GM19452 (cell line): ENCODE measurements around the gene SEZ6.
"Not testable (repeated sequence)": the region's sequence is repeated elsewhere in the genome, so short reads cannot be mapped to it uniquely, and the experiment has no call there.

Experiments
- ATAC-seq: cut with Tn5 transposase; IDR thresholded peaks from one replicate; pipeline ENCODE4 v1.9.1; 2021; ENCODE audit not compliant: unreplicated experiment

SEZ6 gene

DNA sequence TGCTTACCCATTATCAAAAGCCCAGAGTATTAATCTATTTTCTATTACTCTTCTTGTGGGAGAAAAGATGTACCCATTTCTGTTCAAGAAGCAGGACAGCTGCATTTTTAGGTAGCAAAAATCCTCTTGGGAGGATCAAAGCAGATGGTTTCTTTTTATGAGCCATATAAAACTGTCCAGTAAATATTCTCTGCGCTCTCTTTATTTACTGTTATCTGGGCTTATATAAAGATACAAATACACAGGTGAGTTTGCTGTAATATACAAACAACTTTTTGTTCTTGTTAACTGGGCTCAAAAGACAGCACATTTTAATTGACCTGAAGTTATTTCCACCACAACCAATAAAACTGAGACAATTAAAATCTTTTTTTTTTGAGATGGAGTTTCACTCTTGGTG is 64.6 kb downstream of the SEZ6 start:
- ATAC-seq = no peak

DNA sequence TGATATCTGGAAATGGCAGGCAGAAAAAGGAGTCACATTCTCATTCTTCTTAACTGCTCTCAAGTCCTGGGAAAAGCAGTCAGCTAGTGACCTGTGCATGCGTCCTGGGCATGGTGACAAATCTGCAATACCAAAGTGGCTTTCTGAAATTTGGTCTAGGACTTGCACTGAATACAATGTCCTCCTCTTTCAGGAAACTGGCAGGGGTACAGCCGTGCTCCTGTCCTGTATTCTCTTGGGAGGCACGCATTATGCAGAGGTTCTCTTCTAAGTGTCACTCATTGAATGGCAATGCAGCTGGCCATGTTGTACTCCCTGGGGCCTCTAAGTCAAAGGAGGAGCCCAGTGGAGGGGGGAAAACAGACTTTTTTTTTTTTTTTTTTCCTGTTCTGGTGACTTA is 65.2 kb downstream of the SEZ6 start:
- no peak for ATAC-seq

DNA sequence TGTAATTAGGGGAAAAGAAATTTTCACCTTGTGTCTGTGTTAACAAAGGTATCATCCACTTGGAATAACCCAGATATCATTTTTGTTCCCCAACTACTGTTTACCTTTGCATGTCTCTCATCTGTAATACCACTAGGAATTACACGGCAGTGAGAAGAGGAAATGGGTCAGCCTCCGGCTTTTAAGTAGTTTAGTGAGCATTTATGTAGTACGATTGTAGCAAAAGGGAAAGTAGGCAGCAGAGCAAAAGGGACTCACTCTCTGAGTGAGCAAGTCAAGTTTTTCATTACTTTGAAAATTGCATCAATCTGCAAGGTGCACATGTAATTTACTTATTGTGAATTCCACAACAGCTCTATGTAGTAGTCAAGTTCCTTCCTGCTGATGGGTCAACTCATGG is 65.7 kb downstream of the SEZ6 start:
- no peak for ATAC-seq

DNA sequence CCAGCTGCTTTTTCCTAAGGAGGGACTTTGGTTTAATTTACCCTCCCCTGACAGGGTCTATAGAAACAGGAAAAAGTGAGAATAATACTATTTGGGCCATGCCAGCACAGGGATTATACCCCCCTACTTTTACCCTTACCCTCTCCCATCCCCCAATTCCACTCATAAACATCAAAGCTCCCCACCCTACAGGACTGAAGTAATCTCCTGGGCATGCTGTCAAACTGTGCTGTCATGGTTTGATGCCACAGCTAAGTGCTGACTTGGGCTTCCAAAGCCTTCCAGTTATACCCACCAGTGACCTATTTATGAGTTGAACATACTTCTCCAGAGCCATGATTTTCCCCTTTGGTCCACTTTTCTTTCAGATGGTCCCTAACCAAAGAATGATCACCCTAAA is 67.3 kb downstream of the SEZ6 start:
- ATAC-seq = no peak

DNA sequence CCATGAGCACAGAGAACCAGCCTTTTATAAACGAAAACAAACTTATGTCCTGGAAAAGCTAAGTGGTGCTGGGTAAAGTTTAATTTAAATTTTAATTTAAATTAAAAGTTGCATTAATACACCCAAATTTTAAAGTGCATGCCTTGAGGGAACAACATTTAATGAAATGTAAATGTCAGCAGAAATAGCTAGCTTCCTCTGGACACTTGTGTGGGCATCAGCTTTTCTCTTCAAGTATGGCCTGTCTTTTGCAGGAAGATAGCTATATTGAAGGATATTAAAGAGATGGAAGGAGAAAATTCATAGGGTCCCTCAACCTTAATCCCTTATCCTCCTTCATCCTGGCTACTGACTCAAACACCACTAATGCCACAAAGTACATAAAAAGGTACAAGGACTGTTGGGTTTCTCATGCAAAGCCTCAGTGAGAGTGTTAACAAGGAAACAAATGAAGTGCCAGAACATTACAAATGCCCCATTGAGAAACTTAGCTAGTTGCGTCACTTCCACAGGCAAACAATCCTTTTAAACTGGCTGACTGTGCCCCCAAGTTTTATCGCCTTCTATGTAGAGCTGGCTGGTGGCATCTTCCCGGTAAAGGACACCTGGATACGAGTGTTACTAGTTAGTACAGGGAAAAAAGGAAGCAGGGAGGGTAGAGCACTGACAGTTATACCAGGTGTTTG is 68.6 kb downstream of the SEZ6 start:
- no peak for ATAC-seq

DNA sequence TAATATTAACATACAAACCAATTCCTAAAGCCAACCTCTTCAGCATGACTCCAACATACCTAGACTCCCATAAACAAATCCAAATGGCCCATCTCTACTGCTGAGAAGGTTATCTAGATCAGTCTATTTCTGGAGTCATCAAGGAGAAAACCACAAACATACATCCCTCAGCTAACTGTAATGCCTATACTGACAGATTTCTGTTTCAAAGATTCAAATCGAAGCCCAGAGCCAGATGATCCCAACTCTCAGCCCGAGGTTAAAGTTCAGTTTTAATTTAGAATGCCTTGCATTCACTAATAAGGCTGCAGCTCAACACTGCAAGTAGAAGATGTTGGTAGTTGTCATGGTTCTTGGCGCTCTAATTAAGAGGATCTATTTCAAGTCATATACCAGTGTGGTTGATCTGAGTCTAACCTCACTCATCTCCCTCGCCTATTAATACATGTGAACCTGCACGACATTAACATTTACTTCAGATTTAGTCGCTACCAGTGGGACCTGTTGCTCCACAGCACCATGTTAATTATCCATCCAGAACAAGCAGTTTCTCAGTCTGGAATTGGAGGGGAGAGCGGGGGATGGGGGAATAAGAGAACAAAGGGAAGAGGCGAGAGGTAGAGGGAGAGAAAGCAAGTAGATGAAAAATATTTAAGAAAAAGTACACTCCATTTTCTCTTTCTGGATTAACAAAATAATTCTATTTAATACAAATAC is 69.9 kb downstream of the SEZ6 start:
- no peak for ATAC-seq

DNA sequence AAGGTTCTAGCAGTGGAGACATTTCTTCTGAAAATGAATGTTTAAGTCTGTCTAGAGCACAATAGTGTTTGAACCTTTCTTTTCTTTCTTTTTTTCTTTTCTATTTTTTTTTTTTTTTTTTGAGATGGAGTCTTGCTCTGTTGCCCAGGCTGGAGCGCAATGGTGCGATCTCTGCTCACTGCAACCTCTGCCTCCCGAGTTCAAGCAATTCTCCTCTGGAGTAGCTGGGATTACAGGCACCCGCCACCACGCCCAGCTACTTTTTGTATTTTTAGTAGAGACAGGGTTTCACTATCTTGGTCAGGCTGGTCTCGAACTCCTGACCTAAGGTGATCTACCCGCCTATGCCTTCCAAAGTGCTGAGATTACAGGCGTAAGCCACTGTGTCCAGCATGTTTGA is 71.3 kb downstream of the SEZ6 start:
- not testable (repeated sequence) for ATAC-seq

DNA sequence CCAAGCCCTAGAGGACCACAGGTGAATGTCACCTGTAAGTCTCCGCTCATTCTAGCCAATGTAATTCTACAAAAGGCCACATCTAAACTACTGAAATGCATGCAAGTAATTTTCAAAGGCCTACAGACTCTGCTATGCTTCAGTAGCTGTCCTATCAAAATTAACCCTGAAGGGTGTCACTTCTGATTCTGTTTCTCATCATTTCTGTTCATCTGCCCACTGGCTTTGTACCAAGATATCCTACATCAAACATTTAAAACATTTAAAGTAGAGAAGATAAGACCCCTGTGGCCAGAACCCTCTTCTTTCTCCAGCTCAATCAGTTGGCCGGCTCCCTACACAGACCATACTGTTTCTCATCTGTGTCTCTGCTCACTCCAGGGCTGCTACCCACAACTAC is 76.0 kb downstream of the SEZ6 start:
- no peak for ATAC-seq

DNA sequence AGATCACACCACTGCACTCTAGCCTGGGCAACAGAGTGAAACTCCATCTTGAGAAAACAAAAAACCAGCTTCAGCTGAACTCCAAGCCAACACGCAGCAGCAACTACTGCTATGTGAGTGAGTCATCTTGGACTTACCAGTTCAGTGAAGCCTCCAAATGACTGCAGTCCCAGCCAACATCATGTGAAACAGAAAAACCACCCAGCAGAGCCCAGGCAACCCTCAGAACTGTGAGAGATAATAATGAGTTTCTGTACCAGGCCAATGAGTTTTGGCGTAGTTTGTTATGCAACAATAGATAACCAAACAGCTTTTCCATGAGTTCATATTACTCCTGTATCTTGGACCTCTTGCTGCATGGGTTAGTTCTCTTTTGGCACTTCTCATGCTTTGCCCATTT is 77.8 kb downstream of the SEZ6 start:
- no peak for ATAC-seq

DNA sequence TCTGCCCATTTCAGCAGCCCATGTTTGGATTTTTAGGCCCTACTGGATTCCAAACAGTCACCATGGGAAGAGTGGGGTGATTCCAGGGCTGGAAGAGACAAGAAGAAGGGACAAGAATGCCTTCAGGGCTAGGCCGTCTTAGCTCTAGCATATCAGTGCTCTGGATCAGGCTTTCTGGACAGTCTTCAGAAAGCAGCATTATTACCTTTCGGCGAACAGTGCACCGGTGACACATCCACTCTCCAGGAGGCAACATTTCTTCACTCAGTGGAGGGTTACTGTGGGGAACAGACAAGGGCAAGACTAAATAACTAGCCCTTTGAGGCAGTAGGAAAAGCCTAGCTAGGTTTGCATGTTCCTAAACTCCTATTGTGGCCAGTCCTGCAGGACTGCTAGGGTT is 79.0 kb downstream of the SEZ6 start:
- no peak for ATAC-seq

DNA sequence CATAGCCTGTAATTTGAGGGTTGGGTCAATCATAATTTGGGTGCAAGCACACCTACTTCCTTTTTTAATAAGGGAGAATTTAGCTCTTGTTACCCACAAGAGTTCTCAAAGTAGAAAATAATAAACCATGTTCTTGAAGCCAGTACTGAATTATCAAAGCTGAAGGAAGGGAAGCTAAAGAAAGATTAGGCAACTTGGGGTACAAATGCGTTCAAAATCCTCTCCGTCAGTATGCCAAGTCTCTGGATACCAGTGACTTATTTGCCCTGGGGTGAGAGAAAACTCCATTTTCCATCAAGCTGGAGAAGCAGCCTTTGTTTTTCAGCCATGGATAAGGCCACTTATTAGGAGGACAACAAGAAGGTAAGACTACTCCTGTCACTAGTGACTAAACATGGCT is 79.5 kb downstream of the SEZ6 start:
- ATAC-seq = no peak

DNA sequence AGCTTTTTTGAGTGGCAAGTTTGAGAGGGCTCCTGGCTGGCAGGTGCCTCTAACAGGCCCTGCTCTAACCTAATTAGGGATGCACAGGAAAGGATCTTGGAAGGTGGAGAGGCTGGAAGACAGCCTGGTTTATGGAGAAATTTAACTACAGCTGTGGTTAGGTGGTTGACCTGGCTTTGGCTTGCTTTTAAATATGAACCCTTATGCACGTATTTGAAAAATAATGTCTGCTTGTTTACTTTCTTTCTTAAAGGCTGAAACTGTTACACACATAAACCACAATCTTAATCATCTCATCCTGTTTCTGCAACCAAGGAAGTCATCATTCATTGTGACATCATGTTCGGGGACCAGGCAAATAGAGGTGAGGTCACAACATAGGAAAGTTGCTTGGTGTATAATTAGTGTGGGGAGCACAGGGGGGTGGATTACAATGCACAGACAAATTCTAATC is 79.9 kb downstream of the SEZ6 start:
- ATAC-seq = no peak

DNA sequence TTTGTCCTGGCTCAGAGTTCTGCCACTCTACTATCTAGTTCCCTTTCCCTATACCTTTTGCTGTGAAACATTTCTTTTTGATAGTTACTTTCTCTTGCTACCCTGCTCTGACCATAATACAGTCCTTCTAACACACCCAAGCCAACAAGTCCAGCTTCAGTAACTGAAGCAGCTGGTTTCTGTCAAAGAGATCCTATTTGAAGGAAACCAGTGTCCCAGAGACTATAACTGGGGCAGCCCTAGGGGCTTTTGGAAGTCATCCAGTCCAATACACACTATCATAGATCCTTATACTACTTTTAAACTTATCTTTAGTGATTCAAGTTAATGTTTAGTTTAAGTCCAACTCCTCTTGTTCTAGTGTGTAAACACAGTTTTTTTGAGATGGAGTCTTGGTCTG is 85.6 kb downstream of the SEZ6 start:
- ATAC-seq = no peak

DNA sequence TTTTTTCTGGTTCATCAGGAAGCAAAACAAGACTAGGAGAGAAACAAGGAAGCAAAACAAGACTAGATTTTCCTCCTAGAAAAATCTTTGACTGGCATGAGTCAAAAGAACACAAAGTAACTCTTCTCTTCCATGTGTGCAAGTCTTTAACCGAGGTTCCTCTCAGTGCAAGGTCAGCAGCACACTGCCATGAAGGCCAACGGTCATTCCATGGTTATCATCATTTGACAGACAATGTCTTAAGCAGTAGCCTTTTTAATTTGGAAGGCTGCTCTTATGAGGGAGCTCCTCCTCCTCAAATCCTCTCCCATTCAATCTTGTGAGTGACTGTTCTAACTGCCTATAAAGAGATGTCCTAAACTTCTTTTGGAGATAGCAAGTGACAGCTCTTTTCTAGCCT is 87.5 kb downstream of the SEZ6 start:
- ATAC-seq = no peak

DNA sequence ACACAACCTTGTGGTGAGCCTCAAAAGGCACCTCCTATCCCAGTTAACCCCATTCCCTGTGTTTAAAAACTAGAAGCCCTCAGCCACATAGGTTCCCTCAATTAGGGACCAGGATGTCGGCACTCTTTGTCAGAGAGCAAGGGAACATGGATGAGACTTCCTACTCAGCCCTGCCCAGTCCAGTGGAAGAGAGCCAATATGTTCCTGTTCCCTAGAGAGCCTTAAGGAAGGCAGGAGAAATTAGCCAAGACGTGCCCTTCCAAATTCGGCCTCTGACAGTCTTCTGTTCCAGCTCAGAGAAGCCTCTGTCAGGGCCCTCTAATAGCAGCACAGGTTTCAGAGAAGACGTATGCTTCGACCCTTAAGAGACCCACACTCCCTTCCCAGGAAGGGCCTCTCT is 88.4 kb downstream of the SEZ6 start:
- no peak for ATAC-seq

DNA sequence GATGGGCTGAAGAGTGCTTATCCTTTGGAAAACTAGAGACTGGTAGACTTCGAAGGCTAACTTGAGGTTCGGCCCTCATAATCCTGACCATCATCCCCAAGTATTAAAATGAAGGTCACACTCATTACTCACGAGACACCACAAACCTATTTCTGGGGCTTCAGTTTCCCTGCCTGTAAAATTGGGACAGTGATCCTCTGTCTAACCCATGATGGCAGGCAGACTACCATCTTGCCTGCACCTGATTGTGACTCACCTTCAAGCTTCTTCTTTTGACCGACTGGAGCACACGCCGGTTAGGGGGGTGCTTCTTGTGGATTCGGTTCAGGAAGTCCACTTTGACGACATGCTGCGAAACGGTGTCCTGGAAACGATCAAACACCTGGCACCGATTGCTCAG is 88.8 kb downstream of the SEZ6 start:
- ATAC-seq = no peak

DNA sequence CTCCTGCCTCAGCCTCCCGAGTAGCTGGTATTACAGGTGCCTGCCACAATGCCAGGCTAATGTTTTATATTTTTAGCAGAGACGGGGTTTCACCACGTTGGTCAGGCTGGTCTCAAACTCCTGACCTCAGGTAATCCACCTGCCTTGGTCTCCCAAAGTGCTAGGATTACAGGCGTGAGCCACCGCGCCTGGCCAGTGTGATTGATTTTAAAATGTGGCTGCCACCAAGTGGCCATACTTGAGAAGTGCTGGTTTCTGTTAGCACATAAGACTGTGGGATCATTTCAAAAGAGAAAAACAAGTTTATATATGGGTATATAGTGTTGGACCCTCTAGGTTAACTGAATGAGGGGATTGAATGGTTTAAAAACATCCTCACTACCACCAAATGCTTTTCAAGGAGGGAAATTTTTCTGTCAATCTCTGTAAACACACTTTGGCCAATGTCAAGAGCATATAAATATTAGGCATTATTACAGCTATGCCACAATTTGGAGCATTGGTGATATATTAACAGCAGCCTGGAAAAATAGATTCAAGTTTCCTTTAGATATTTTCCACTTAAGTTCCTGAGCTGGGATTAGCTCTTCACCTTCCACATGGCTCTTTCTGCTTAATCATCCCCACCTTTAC is 89.4 kb downstream of the SEZ6 start:
- no peak for ATAC-seq

DNA sequence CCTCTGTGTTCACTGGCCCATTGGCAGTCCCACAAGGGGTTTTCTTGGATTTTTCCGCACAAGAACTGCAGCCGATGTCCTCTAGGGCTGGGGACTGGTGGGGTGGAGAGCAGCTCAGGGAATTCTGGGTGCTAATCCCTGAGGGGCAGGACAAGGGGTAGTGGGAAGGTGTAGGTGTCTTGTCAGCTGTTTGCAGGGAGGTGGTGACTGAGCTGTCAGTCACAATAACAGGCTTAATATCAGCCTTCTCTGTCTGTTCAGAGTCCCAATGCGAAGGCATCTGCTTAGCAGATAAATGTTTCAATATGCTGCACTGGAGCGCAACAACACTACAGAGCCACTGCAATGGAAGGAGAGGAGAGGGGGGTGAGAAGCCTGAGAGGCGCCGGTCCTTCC is 92.9 kb downstream of the SEZ6 start:
- no peak for ATAC-seq

DNA sequence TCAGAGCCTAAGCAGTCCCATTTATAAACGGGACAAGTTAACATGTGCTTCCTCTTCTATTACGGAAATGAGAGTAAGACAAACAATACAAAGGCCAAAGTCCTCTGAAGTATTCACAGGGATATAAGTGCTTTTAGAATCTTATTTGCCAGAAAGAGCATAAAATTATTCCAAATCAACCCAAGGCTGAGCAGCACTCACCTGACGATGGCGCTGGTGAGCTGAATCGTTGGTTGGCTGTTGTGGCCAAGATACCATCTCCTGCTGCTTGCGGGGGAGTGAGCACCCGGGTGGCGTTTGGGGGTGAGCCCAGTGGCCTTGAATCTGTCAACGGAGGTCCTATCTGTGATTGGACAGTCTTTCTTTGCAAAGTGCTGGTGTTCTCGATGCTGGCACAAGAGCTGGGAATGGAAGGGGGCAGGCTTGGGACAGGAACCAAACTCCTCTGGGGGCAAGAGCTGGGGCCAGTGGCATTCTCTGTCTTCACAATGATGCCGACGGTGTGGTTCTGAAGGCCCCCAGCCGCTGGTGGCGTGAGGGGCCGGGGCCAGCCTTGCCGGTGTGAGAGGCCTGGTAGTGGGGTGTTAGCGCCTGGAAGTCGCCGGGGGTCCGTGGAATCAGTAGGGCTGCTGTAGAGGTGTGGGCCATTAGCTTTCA is 93.4 kb downstream of the SEZ6 start:
- no peak for ATAC-seq

DNA sequence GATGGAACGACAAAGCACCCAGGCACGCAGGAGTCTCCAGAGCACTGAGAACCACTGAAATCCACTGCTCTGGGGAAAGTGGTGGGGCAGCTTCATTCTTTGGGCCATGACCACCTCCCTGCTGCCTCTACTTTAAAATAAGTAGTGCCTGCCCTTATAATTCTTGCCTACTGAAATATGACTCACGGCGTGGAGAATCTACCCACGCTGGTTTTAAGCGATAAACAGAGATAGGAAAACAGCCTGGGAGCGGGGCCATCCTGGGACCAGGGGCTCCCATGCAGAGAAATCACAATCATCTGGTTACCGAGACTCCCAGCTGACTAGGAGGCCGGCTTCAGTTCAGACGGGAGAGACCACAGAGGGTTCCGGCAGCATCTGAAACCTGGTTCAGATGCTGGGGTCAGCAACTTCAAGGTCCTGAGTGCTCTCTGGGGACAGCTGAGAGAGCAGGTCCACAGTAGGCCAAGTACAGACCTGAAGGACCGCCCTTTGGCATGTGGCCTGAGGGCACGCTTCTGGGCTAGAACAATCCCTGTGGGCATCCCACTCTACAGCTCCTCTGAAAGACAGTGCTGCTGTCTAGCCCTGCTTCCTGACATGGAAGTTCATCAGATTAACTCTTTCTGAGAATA is 94.3 kb downstream of the SEZ6 start:
- no peak for ATAC-seq

DNA sequence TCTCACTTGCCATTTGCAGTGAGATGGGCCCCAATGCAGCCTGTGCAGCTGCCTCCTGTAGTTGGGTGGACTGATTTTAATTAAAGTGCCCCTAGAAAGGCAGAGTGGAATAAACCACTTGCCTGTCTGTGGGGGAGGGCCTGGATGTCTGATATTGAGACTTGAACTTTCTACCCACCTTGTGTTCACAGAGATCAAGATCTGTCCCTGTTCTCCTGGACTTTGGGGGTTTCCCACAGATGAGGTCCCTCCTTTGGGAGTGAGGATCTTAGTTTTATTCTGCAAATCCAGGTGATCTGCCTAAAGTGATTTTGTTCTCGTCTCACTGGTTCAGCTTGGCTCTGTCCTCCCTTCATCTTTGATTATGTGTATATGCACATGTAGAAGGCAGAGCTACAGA is 95.3 kb downstream of the SEZ6 start:
- no peak for ATAC-seq
